NCI-H1930 (cell line): ENCODE data around the gene REL.
"Not testable (repeated sequence)": the region's sequence is repeated elsewhere in the genome, so short reads cannot be mapped to it uniquely, and the experiment has no call there.

ENCODE experiments used
- DNase-seq, 2 experiments: peaks; one replicate each; lab custom pipeline; 2025; lab: John Stamatoyannopoulos, UW

REL gene

GRCh38 chr2:60867848-60868247 lies 13.5 kb upstream of the REL start:
- DNase-seq: no peak

- no peak for DNase-seq
These were observed 12.6 kb upstream of the REL start for GRCh38 chr2:60868589-60869273.

GRCh38 chr2:60872510-60872928 lies 8.9 kb upstream of the REL start:
- DNase-seq: no peak

- no peak for DNase-seq
These were observed 8.0 kb upstream of the REL start for GRCh38 chr2:60873381-60873780.

GRCh38 chr2:60875520-60875919 lies 5.9 kb upstream of the REL start:
- DNase-seq: no peak

GRCh38 chr2:60880643-60881046 lies 729 bp upstream of the REL start:
- DNase-seq: no peak

GRCh38 chr2:60882971-60883753 lies 1.8 kb downstream of the REL start:
- DNase-seq: no peak

- no peak for DNase-seq
These were observed 2.5 kb downstream of the REL start for GRCh38 chr2:60883896-60884295.

GRCh38 chr2:60884800-60885199 lies 3.4 kb downstream of the REL start:
- no peak for DNase-seq

- no peak for DNase-seq
These were observed 4.3 kb downstream of the REL start for GRCh38 chr2:60885683-60886082.

GRCh38 chr2:60886991-60887390 lies 5.6 kb downstream of the REL start:
- no peak for DNase-seq

- no peak for DNase-seq
These were observed 7.5 kb downstream of the REL start for GRCh38 chr2:60888853-60889252.

- not testable (repeated sequence) for DNase-seq
These were observed 8.4 kb downstream of the REL start for GRCh38 chr2:60889581-60890392.

- DNase-seq: no peak
These were observed 9.0 kb downstream of the REL start for GRCh38 chr2:60890393-60890707.

GRCh38 chr2:60891180-60891579 lies 9.8 kb downstream of the REL start:
- no peak for DNase-seq

- DNase-seq: no peak
These were observed 17.2 kb downstream of the REL start for GRCh38 chr2:60898567-60898966.

- DNase-seq: no peak
These were observed 18.0 kb downstream of the REL start for GRCh38 chr2:60899230-60899891.

- DNase-seq: no peak
These were observed 18.5 kb downstream of the REL start for GRCh38 chr2:60899892-60900249.

- DNase-seq: not testable (repeated sequence)
These were observed 19.9 kb downstream of the REL start for GRCh38 chr2:60901296-60901695.

GRCh38 chr2:60905867-60906266 lies 24.5 kb downstream of the REL start:
- not testable (repeated sequence) for DNase-seq

- no peak for DNase-seq
These were observed 25.0 kb downstream of the REL start for GRCh38 chr2:60906395-60906794.

- no peak for DNase-seq
These were observed 26.0 kb downstream of the REL start for GRCh38 chr2:60907329-60907728.
